Activated CD4-positive, alpha-beta T cell treated with anti-CD3 and anti-CD28 coated beads, Interleukin-2, Interleukin-4, amounts not matched to agents 100 ng/mL and 50 ng/mL, durations not matched to agents 16 hours and 8 hours (primary cell): ENCODE results near the gene SMIM10L1.

Experiments used
- DNase-seq: peaks from one replicate; pipeline ENCODE4 v3.0.0-alpha.2; 2020; ENCODE audit warnings: low spot score

The SMIM10L1 gene

GRCh38 chr12:11171145-11171968 is at the start of gene SMIM10L1:
Gene SMIM10L1 (plus strand): TSS chr12:11171194. CDS start chr12:11171357, 163 bp downstream.
- DNase-seq, result peak; percentile 92

- DNase-seq, result no peak
These were observed 40.6 kb upstream of the SMIM10L1 start for GRCh38 chr12:11130382-11130781.

- DNase-seq, result no peak
These were observed 40.0 kb upstream of the SMIM10L1 start for GRCh38 chr12:11130999-11131398.

- no peak for DNase-seq
These were observed 37.8 kb upstream of the SMIM10L1 start for GRCh38 chr12:11133162-11133561.

- DNase-seq, result no peak
These were observed 37.2 kb upstream of the SMIM10L1 start for GRCh38 chr12:11133816-11134215.

GRCh38 chr12:11134305-11134704 is 36.7 kb upstream of the SMIM10L1 start, which contains the start of gene TAS2R30:
Gene TAS2R30 (minus strand): TSS chr12:11134644. CDS start chr12:11134244, 400 bp downstream.
- DNase-seq, result no peak

- DNase-seq, result peak; percentile 14
These were observed 34.9 kb upstream of the SMIM10L1 start for GRCh38 chr12:11136075-11136474.

- DNase-seq, result no peak
These were observed 27.6 kb upstream of the SMIM10L1 start for GRCh38 chr12:11143352-11143751.

GRCh38 chr12:11144297-11144696 is 26.7 kb upstream of the SMIM10L1 start:
- no peak for DNase-seq

- no peak for DNase-seq
These were observed 23.6 kb upstream of the SMIM10L1 start for GRCh38 chr12:11147420-11147819.

GRCh38 chr12:11150832-11151231 is 20.2 kb upstream of the SMIM10L1 start:
- no peak for DNase-seq

GRCh38 chr12:11152725-11153124 is 18.3 kb upstream of the SMIM10L1 start:
- no peak for DNase-seq

- no peak for DNase-seq
These were observed 16.5 kb upstream of the SMIM10L1 start for GRCh38 chr12:11154400-11154925.

- DNase-seq, result no peak
These were observed 12.0 kb upstream of the SMIM10L1 start for GRCh38 chr12:11158885-11159444.

- no peak for DNase-seq
These were observed 8.5 kb upstream of the SMIM10L1 start for GRCh38 chr12:11162502-11162901.

- no peak for DNase-seq
These were observed 6.6 kb upstream of the SMIM10L1 start for GRCh38 chr12:11164384-11164783.

GRCh38 chr12:11166300-11166699 is 4.7 kb upstream of the SMIM10L1 start:
- DNase-seq, result no peak

GRCh38 chr12:11170810-11171144 is 217 bp upstream of the SMIM10L1 start:
- no peak for DNase-seq

- no peak for DNase-seq
These were observed 1.1 kb downstream of the SMIM10L1 start for GRCh38 chr12:11171969-11172675.

- DNase-seq, result no peak
These were observed 3.0 kb downstream of the SMIM10L1 start for GRCh38 chr12:11174022-11174421.

- no peak for DNase-seq
These were observed 7.3 kb downstream of the SMIM10L1 start for GRCh38 chr12:11178250-11178649.

- DNase-seq, result no peak
These were observed 11.5 kb downstream of the SMIM10L1 start for GRCh38 chr12:11182529-11182928.

GRCh38 chr12:11183011-11183410 is 12.0 kb downstream of the SMIM10L1 start:
- DNase-seq, result no peak
